ENCODE measurements around the gene TEKT1.

- TF ChIP-seq, protein P1, sequence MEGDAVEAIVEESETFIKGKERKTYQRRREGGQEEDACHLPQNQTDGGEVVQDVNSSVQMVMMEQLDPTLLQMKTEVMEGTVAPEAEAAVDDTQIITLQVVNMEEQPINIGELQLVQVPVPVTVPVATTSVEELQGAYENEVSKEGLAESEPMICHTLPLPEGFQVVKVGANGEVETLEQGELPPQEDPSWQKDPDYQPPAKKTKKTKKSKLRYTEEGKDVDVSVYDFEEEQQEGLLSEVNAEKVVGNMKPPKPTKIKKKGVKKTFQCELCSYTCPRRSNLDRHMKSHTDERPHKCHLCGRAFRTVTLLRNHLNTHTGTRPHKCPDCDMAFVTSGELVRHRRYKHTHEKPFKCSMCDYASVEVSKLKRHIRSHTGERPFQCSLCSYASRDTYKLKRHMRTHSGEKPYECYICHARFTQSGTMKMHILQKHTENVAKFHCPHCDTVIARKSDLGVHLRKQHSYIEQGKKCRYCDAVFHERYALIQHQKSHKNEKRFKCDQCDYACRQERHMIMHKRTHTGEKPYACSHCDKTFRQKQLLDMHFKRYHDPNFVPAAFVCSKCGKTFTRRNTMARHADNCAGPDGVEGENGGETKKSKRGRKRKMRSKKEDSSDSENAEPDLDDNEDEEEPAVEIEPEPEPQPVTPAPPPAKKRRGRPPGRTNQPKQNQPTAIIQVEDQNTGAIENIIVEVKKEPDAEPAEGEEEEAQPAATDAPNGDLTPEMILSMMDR (conservative IDR thresholded peaks at IDR 0.05; ENCODE audit: low read depth in 2 of 2): peak; percentile 64 to 70
- TF ChIP-seq CREB1 (CRISPR knock-in tag; IDR thresholded peaks at IDR 0.05; ENCODE audit: low read depth) (no peak), EZH2 (IDR thresholded peaks at IDR 0.05; ENCODE audit: low read depth, unreplicated experiment) (no peak), EZH2phosphoT487 (IDR thresholded peaks at IDR 0.05; ENCODE audit: unreplicated experiment) (no peak), POLR2AphosphoS5 (IDR thresholded peaks at IDR 0.05; ENCODE audit: low read depth) (peak; percentile 59), NANOG (IDR thresholded peaks at IDR 0.05; ENCODE audit: borderline replicate concordance) (no peak), ZNF114 (CRISPR knock-in tag; IDR thresholded peaks at IDR 0.05) (no peak)
- TF ChIP-seq, protein P2, sequence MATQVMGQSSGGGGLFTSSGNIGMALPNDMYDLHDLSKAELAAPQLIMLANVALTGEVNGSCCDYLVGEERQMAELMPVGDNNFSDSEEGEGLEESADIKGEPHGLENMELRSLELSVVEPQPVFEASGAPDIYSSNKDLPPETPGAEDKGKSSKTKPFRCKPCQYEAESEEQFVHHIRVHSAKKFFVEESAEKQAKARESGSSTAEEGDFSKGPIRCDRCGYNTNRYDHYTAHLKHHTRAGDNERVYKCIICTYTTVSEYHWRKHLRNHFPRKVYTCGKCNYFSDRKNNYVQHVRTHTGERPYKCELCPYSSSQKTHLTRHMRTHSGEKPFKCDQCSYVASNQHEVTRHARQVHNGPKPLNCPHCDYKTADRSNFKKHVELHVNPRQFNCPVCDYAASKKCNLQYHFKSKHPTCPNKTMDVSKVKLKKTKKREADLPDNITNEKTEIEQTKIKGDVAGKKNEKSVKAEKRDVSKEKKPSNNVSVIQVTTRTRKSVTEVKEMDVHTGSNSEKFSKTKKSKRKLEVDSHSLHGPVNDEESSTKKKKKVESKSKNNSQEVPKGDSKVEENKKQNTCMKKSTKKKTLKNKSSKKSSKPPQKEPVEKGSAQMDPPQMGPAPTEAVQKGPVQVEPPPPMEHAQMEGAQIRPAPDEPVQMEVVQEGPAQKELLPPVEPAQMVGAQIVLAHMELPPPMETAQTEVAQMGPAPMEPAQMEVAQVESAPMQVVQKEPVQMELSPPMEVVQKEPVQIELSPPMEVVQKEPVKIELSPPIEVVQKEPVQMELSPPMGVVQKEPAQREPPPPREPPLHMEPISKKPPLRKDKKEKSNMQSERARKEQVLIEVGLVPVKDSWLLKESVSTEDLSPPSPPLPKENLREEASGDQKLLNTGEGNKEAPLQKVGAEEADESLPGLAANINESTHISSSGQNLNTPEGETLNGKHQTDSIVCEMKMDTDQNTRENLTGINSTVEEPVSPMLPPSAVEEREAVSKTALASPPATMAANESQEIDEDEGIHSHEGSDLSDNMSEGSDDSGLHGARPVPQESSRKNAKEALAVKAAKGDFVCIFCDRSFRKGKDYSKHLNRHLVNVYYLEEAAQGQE (IDR thresholded peaks at IDR 0.05; ENCODE audit: unreplicated experiment): no peak
These were observed 22.4 kb upstream of the TEKT1 start for GRCh38 chr17:6853764-6854442.

Data from GM23338 (cell line).